Liver (tissue), 9 donors: Measurements from ENCODE around the gene BCL7C. TPM values are rescaled to one million over a fixed set of nuclear protein-coding genes. Genes with fewer than 3 reads are reported as not detected.
A peak's percentile ranks its signal among the peaks of the same experiment; 100 is the strongest.

ENCODE experiments used
- DNase-seq: peaks from one replicate; pipeline ENCODE4 v3.0.0-alpha.2; 2017; ENCODE audit warnings: low spot score
- H3K27ac ChIP-seq, 2 donors: one replicate each; pipeline ENCODE4 v1.7.0; 2013; ENCODE audit warnings: inconsistent platforms in 2 of 2, low read length in 2 of 2, control low read depth in 1 of 2, low read depth in 1 of 2, mild to moderate bottlenecking in 1 of 2
- H3K27me3 ChIP-seq, 4 donors: one replicate each; pipeline versions ENCODE4 v1.6.1 to v1.7.0; 2013; ENCODE audit warnings: low read length in 3 of 4, inconsistent platforms in 1 of 4, mild to moderate bottlenecking in 1 of 4, moderate library complexity in 1 of 4; ENCODE audit not compliant: control insufficient read depth in 4 of 4, insufficient read depth in 4 of 4
- H3K36me3 ChIP-seq, 4 donors: one replicate each; pipeline versions ENCODE4 v1.6.1 to v1.7.0; 2013; ENCODE audit warnings: low read length in 3 of 4, mild to moderate bottlenecking in 3 of 4, low read depth in 1 of 4, moderate library complexity in 1 of 4; ENCODE audit not compliant: control insufficient read depth in 4 of 4, insufficient read depth in 3 of 4
- H3K4me1 ChIP-seq, 4 donors: one replicate each; pipeline versions ENCODE4 v1.6.1 to v1.7.0; 2013; ENCODE audit warnings: low read length in 3 of 4, mild to moderate bottlenecking in 3 of 4, moderate library complexity in 1 of 4; ENCODE audit not compliant: control insufficient read depth in 4 of 4, insufficient read depth in 4 of 4
- H3K4me3 ChIP-seq, 3 donors: one replicate each; pipeline versions ENCODE4 v1.6.1 to v1.7.0; 2013; ENCODE audit warnings: low read length in 3 of 3, control low read depth in 1 of 3, low read depth in 1 of 3, mild to moderate bottlenecking in 1 of 3
- H3K9ac ChIP-seq, 2 donors: one replicate each; pipeline ENCODE4 v1.7.0; 2013; ENCODE audit warnings: low read length in 2 of 2, mild to moderate bottlenecking in 2 of 2, moderate library complexity in 2 of 2, control low read depth in 1 of 2, low read depth in 1 of 2
- H3K9me3 ChIP-seq, 4 donors: one replicate each; pipeline versions ENCODE4 v1.6.1 to v1.7.0; 2013; ENCODE audit warnings: low read length in 3 of 4; ENCODE audit not compliant: control insufficient read depth in 4 of 4
- EGR1 ChIP-seq, 2 donors: IDR thresholded peaks; 2 replicates each; pipeline ENCODE4 v1.6.1; 2016 to 2018; ENCODE audit warnings: antibody characterized with exemption in 2 of 2, low read depth in 2 of 2
- FOXA1 ChIP-seq: IDR thresholded peaks from 2 replicates; pipeline ENCODE4 v1.6.1; 2016; ENCODE audit warnings: antibody characterized with exemption
- FOXA2 ChIP-seq: IDR thresholded peaks from 2 replicates; pipeline ENCODE4 v1.6.1; 2016; ENCODE audit warnings: antibody characterized with exemption
- GABPA ChIP-seq, 2 donors: IDR thresholded peaks in 1 of 2; conservative IDR thresholded peaks in 1 of 2; 2 replicates each; pipeline ENCODE4 v1.6.1; 2016; ENCODE audit warnings: antibody characterized with exemption in 2 of 2, mild to moderate bottlenecking in 1 of 2, moderate library complexity in 1 of 2
- HNF4A ChIP-seq, 2 donors: conservative IDR thresholded peaks; 2 replicates each; pipeline ENCODE4 v1.6.1; 2016; ENCODE audit warnings: antibody characterized with exemption in 2 of 2, mild to moderate bottlenecking in 2 of 2
- HNF4G ChIP-seq: IDR thresholded peaks from 2 replicates; pipeline ENCODE4 v1.6.1; 2016; ENCODE audit warnings: antibody characterized with exemption
- JUND ChIP-seq, 2 donors: IDR thresholded peaks; 2 replicates each; pipeline ENCODE4 v1.6.1; 2016; ENCODE audit warnings: antibody characterized with exemption in 2 of 2
- NR2F2 ChIP-seq: IDR thresholded peaks from 2 replicates; pipeline ENCODE4 v1.6.1; 2016; ENCODE audit warnings: antibody characterized with exemption
- RAD21 ChIP-seq, 2 donors: IDR thresholded peaks; 2 replicates each; pipeline ENCODE4 v1.6.1; 2016; ENCODE audit warnings: antibody characterized with exemption in 2 of 2, mild to moderate bottlenecking in 2 of 2
- RXRA ChIP-seq, 2 donors: IDR thresholded peaks; 2 replicates each; pipeline ENCODE4 v1.6.1; 2017 to 2018; ENCODE audit warnings: antibody characterized with exemption in 2 of 2, mild to moderate bottlenecking in 1 of 2
- SP1 ChIP-seq: IDR thresholded peaks from 2 replicates; pipeline ENCODE4 v1.6.1; 2018; ENCODE audit warnings: antibody characterized with exemption, mild to moderate bottlenecking
- TAF1 ChIP-seq: conservative IDR thresholded peaks from 2 replicates; pipeline ENCODE4 v1.6.1; 2016; ENCODE audit warnings: antibody characterized with exemption, mild to moderate bottlenecking
- YY1 ChIP-seq: IDR thresholded peaks from 2 replicates; pipeline ENCODE4 v1.6.1; 2016; ENCODE audit warnings: antibody characterized with exemption, mild to moderate bottlenecking
- WGBS: extraction: QIAGEN DNeasy Blood & Tissue Kit; methylation state at CpG from one replicate; pipeline ENCODE4 v1.1.7; 2013; 5-methylcytosine and 5-hydroxymethylcytosine counted together
- polyA plus RNA-seq, 2 donors: library from polyadenylated mRNA; stranded (reverse) in 1 of 2; unstranded in 1 of 2; fragments of 200-250 nt in 1 of 2; fragments of >200 nt in 1 of 2; fragmentation: Nextera tagmentation in 1 of 2; extraction: Ambion mirVana in 1 of 2; gene quantifications; one replicate each; pipeline versions ENCODE4 v1.2.1 to v1.2.3, GENCODE V29; 2013 to 2015
- total RNA-seq, 2 donors: library from RNA; depleted of rRNA; stranded (reverse); fragments of >200 nt; gene quantifications; one replicate each; pipeline ENCODE4 v1.2.3, GENCODE V29; 2014
- TF ChIP-seq, protein P1 (sequence below): IDR thresholded peaks from 2 replicates; pipeline ENCODE4 v1.6.1; 2016; ENCODE audit warnings: antibody characterized with exemption
- TF ChIP-seq, protein P2 (sequence below): IDR thresholded peaks from 2 replicates; pipeline ENCODE4 v1.6.1; 2016; ENCODE audit warnings: antibody characterized with exemption
- TF ChIP-seq, protein P3 (sequence below): IDR thresholded peaks from 2 replicates; pipeline ENCODE4 v1.6.1; 2016; ENCODE audit warnings: antibody characterized with exemption
- TF ChIP-seq, protein P4 (sequence below): fragments of 150-350 bp; IDR thresholded peaks from 2 replicates; pipeline ENCODE4 v1.5.1; 2017; ENCODE audit warnings: improper control_type of control experiment, low read depth, low read length; ENCODE audit not compliant: missing input control
- TF ChIP-seq, protein P5 (sequence below): IDR thresholded peaks from 2 replicates; pipeline ENCODE4 v1.6.1; 2016; ENCODE audit warnings: antibody characterized with exemption, mild to moderate bottlenecking
- donor health status: healthy.
- donor health status: healthy.
- donor health status: healthy.
- donor health status: healthy.
- donor health status: healthy.

The BCL7C gene
- total and polyA plus RNA-seq, 4 donors, result 3.4 to 7.1 (median 5.5) TPM

DNA sequence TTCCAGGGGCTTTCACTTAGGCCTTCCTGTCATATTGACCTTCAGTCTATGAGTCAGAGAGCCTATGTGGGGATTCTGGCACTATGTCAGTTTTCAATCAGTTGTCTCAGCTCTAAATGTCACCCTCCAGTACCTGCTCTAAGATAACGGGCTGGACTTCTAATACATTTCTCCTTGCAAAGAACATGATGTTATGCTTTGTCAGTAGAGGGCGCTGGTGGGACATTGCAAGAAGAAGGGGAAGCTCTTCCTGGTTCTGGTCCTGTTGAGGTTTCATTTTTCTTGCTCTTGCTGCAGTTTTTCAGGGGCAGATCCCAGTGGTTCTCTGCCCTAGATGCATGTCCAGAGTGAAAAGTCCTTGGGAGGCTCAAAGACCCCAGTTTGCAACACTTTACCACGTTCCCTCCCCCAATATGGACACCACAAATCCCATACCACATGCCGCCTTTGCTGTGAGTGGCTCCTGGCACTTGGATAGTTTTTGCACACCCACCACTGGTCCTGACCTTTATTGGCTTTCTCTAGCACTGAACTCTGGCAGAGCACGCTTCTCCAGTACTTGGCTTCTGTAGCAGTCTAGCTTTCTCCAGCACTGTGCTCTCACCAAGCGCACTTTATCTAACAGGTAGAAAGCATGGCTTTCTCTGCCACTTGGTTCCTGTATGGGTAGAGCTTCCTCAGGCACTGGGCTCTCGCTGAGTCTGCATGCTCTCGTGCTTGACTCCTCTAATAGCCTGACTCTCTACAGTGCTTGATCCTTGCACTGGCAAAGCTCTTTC, 49.0 kb downstream of the BCL7C start:
- Histone ChIP-seq H3K36me3 (no peaks in the 10 kb centered on the region), H3K27me3 (no peaks in the 10 kb centered on the region), H3K4me3 (peak overlapping the region; percentile 38 to 54 (median 42)), H3K4me1 (peaks cover 0 to 13% (median 9%) of the 10 kb centered on the region in 4 donors), H3K27ac (peak overlapping the region; percentile 31 to 49), H3K9me3 (no peaks in the 10 kb centered on the region), H3K9ac (peak overlapping the region in 1 of 2 donors; percentile 1)
- DNase-seq, result peak; percentile 75
- TF ChIP-seq SP1, result peak; percentile 15
- TF ChIP-seq, protein P1, sequence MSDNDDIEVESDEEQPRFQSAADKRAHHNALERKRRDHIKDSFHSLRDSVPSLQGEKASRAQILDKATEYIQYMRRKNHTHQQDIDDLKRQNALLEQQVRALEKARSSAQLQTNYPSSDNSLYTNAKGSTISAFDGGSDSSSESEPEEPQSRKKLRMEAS, result no peak
- TF ChIP-seq, protein P2, sequence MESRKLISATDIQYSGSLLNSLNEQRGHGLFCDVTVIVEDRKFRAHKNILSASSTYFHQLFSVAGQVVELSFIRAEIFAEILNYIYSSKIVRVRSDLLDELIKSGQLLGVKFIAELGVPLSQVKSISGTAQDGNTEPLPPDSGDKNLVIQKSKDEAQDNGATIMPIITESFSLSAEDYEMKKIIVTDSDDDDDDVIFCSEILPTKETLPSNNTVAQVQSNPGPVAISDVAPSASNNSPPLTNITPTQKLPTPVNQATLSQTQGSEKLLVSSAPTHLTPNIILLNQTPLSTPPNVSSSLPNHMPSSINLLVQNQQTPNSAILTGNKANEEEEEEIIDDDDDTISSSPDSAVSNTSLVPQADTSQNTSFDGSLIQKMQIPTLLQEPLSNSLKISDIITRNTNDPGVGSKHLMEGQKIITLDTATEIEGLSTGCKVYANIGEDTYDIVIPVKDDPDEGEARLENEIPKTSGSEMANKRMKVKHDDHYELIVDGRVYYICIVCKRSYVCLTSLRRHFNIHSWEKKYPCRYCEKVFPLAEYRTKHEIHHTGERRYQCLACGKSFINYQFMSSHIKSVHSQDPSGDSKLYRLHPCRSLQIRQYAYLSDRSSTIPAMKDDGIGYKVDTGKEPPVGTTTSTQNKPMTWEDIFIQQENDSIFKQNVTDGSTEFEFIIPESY, result no peak
- TF ChIP-seq HNF4A (conservative IDR thresholded peaks at IDR 0.05), result peak in 1 of 2 donors; percentile 19
- TF ChIP-seq JUND (IDR thresholded peaks at IDR 0.05), result no peak
- TF ChIP-seq RAD21 (IDR thresholded peaks at IDR 0.05), result peak; percentile 95 to 96
- TF ChIP-seq, protein P3, sequence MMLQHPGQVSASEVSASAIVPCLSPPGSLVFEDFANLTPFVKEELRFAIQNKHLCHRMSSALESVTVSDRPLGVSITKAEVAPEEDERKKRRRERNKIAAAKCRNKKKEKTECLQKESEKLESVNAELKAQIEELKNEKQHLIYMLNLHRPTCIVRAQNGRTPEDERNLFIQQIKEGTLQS, result no peak
- no peak for TF ChIP-seq FOXA1
- no peak for TF ChIP-seq FOXA2
- TF ChIP-seq RXRA (IDR thresholded peaks at IDR 0.05), result peak in 1 of 2 donors; percentile 16
- no peak for TF ChIP-seq GABPA (IDR thresholded peaks at IDR 0.05 in 1 of 2, conservative IDR thresholded peaks at IDR 0.05 in 1 of 2)
- TF ChIP-seq, protein P4, sequence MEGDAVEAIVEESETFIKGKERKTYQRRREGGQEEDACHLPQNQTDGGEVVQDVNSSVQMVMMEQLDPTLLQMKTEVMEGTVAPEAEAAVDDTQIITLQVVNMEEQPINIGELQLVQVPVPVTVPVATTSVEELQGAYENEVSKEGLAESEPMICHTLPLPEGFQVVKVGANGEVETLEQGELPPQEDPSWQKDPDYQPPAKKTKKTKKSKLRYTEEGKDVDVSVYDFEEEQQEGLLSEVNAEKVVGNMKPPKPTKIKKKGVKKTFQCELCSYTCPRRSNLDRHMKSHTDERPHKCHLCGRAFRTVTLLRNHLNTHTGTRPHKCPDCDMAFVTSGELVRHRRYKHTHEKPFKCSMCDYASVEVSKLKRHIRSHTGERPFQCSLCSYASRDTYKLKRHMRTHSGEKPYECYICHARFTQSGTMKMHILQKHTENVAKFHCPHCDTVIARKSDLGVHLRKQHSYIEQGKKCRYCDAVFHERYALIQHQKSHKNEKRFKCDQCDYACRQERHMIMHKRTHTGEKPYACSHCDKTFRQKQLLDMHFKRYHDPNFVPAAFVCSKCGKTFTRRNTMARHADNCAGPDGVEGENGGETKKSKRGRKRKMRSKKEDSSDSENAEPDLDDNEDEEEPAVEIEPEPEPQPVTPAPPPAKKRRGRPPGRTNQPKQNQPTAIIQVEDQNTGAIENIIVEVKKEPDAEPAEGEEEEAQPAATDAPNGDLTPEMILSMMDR, result peak; percentile 90
- TF ChIP-seq HNF4G, result no peak
- no peak for TF ChIP-seq TAF1
- no peak for TF ChIP-seq EGR1 (IDR thresholded peaks at IDR 0.05; ENCODE audit: low read depth in 2 of 2)
- TF ChIP-seq YY1, result peak; percentile 72
- TF ChIP-seq, protein P5, sequence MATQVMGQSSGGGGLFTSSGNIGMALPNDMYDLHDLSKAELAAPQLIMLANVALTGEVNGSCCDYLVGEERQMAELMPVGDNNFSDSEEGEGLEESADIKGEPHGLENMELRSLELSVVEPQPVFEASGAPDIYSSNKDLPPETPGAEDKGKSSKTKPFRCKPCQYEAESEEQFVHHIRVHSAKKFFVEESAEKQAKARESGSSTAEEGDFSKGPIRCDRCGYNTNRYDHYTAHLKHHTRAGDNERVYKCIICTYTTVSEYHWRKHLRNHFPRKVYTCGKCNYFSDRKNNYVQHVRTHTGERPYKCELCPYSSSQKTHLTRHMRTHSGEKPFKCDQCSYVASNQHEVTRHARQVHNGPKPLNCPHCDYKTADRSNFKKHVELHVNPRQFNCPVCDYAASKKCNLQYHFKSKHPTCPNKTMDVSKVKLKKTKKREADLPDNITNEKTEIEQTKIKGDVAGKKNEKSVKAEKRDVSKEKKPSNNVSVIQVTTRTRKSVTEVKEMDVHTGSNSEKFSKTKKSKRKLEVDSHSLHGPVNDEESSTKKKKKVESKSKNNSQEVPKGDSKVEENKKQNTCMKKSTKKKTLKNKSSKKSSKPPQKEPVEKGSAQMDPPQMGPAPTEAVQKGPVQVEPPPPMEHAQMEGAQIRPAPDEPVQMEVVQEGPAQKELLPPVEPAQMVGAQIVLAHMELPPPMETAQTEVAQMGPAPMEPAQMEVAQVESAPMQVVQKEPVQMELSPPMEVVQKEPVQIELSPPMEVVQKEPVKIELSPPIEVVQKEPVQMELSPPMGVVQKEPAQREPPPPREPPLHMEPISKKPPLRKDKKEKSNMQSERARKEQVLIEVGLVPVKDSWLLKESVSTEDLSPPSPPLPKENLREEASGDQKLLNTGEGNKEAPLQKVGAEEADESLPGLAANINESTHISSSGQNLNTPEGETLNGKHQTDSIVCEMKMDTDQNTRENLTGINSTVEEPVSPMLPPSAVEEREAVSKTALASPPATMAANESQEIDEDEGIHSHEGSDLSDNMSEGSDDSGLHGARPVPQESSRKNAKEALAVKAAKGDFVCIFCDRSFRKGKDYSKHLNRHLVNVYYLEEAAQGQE, result no peak
- TF ChIP-seq NR2F2, result no peak
- 14% methylated on average over 8 of the region's 8 CpGs for WGBS
